GM10248 (cell line): ENCODE measurements around the gene TMEM35A.
A peak's percentile ranks its signal among the peaks of the same experiment; 100 is the strongest.

ENCODE experiments used
- CTCF ChIA-PET: fragments of 300-600 bp; sonication (Branson Sonifier 250); formaldehyde crosslinking; extraction: SDS; loops from one replicate; lab custom pipeline; 2021; ENCODE audit warnings: antibody characterized with exemption; lab: Yijun Ruan, JAX
- POLR2A ChIA-PET: fragments of 350-650 bp; sonication (Branson Sonifier 250); formaldehyde crosslinking; extraction: SDS; loops from one replicate; lab custom pipeline; 2020; ENCODE audit warnings: antibody characterized with exemption; lab: Yijun Ruan, JAX
- DNase-seq: peaks from one replicate; pipeline ENCODE4 v3.0.0; 2012; ENCODE audit errors: extremely low spot score
- TF ChIP-seq, protein P1 (sequence below): IDR thresholded peaks from 2 replicates; pipeline ENCODE4 v1.5.1; 2012; ENCODE audit warnings: mild to moderate bottlenecking, low read depth; ENCODE audit errors: extremely low read depth, missing control alignments, control extremely low read depth

Gene TMEM35A

GRCh38 chrX:101091817-101092216, 13.1 kb downstream of the TMEM35A start:
- CTCF ChIA-PET, result interaction anchor here (1.2 kb wide), 1 partner anchor 12 kb away, joined by 3 read pairs; no protein-coding TSS in a partner anchor

DNA sequence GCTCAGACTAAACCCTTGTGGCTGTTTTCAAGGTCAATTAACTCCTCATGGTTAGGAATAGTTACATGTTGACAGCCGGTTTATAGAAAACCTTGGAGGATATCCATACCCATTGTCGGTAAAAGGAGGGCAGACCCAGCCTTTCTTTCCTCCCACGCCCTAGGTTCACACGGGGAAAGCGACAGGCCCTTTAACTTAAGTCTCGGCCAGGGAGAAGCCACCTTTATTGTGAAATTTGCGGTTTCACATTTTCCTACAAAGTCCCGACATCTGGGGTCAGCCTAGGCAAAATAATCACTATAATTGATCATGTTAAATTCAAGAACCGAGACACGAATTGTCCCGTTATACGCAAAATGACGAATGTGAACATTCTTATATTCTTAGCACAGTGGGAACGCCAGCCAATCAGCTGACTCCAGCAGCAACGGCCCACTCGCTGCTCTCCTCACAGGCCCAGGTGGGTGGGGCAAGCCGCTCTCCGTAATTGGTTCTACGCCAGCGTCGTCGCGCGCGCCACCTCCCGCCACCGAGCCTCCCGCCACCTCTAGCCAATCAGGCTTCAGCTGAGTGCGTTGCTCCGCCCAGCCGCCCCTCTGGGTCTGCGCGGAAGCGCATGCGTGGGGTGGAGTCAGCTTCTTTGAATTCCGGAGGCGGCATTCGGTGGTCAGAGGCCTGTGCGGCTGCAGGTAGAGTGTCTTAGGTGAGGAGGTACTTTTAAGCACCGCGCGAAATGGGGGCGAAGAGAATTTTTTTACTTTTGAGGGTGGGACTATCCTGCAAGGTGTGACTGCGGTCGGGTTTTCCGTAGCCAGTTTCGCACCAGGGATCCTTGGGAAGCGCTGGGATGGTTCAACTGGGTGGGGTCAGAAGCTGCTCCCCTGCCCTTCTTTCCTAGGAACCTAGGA, 19.1 kb downstream of the TMEM35A start, which contains the start of gene CENPI:
Gene CENPI (plus strand): TSS at position 659 of the 908 bp plus-strand sequence. CDS start 2,867 bp downstream, outside the sequence.
- peak; percentile 93 for DNase-seq
- CTCF ChIA-PET, result no interaction called here
- TF ChIP-seq, protein P1, sequence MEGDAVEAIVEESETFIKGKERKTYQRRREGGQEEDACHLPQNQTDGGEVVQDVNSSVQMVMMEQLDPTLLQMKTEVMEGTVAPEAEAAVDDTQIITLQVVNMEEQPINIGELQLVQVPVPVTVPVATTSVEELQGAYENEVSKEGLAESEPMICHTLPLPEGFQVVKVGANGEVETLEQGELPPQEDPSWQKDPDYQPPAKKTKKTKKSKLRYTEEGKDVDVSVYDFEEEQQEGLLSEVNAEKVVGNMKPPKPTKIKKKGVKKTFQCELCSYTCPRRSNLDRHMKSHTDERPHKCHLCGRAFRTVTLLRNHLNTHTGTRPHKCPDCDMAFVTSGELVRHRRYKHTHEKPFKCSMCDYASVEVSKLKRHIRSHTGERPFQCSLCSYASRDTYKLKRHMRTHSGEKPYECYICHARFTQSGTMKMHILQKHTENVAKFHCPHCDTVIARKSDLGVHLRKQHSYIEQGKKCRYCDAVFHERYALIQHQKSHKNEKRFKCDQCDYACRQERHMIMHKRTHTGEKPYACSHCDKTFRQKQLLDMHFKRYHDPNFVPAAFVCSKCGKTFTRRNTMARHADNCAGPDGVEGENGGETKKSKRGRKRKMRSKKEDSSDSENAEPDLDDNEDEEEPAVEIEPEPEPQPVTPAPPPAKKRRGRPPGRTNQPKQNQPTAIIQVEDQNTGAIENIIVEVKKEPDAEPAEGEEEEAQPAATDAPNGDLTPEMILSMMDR, result no peak
- POLR2A ChIA-PET, result no interaction called here

More at GRCh38 chrX:101091817-101092216, 13.1 kb downstream of the TMEM35A start:
- no peak for DNase-seq
- POLR2A ChIA-PET, result no interaction called here
- TF ChIP-seq, protein P1, result no peak

- no peak for DNase-seq
- TF ChIP-seq, protein P1, result no peak
- ChIA-PET CTCF (no interaction called here), POLR2A (no interaction called here)
These were observed 29.6 kb downstream of the TMEM35A start for GRCh38 chrX:101108284-101108683.

GRCh38 chrX:101117701-101118100, 39.0 kb downstream of the TMEM35A start:
- ChIA-PET CTCF (no interaction called here), POLR2A (no interaction called here)

DNA sequence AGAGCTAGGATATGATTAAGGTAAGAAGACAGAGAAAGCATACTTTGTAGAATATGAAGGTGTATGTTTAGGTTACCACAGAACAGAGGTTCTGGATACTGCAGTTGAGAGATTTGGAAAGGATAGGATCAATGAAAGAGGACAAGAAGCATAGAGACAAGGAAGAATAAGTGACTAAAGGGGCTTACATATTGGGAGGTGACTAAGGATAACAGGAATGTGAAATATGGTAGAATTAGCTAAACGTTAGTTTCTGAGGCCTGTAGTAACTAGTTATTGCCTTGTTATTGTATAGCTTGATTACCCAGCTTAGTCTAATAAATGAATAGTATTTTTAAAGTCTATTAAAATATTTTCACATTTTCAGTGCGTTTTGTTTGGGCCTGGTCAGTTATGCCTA, 57.6 kb downstream of the TMEM35A start:
- no peak for DNase-seq
- TF ChIP-seq, protein P1, result no peak
- CTCF ChIA-PET, result interaction anchor here (1.4 kb wide), 1 partner anchor 10 kb away, joined by 3 read pairs; no protein-coding TSS in a partner anchor
- POLR2A ChIA-PET, result no interaction called here

More at GRCh38 chrX:101117701-101118100, 39.0 kb downstream of the TMEM35A start:
- no peak for DNase-seq
- TF ChIP-seq, protein P1, result no peak
